Measurements from ENCODE around the gene IL25.
"Not testable (repeated sequence)": the region's sequence is repeated elsewhere in the genome, so short reads cannot be mapped to it uniquely, and the experiment has no call there.

IL25 gene

GRCh38 chr14:23377198-23377550 lies 4.6 kb downstream of the IL25 start:
- no peak for DNase-seq

GRCh38 chr14:23377573-23378563 lies 5.3 kb downstream of the IL25 start:
- peak; percentile 28 for DNase-seq

- DNase-seq: no peak
These were observed 6.1 kb downstream of the IL25 start for GRCh38 chr14:23378612-23379220.

- peak; percentile 60 for DNase-seq
These were observed 7.0 kb downstream of the IL25 start for GRCh38 chr14:23379366-23380196.

GRCh38 chr14:23380197-23380914 lies 7.7 kb downstream of the IL25 start:
- DNase-seq: no peak

- no peak for DNase-seq
These were observed 8.4 kb downstream of the IL25 start for GRCh38 chr14:23380976-23381375.

GRCh38 chr14:23381871-23382270 lies 9.3 kb downstream of the IL25 start:
- DNase-seq: no peak

GRCh38 chr14:23382276-23382675 lies 9.7 kb downstream of the IL25 start:
- DNase-seq: no peak

GRCh38 chr14:23382731-23383440 lies 10.3 kb downstream of the IL25 start:
- no peak for DNase-seq

- no peak for DNase-seq
These were observed 11.9 kb downstream of the IL25 start for GRCh38 chr14:23384364-23385080.

- DNase-seq: no peak
These were observed 12.6 kb downstream of the IL25 start for GRCh38 chr14:23385244-23385641.

GRCh38 chr14:23385642-23386265 lies 13.1 kb downstream of the IL25 start:
- DNase-seq: no peak

GRCh38 chr14:23386266-23386657 lies 13.7 kb downstream of the IL25 start:
- DNase-seq: not testable (repeated sequence)

GRCh38 chr14:23386999-23387398 lies 14.4 kb downstream of the IL25 start:
- no peak for DNase-seq

- DNase-seq: no peak
These were observed 15.6 kb downstream of the IL25 start for GRCh38 chr14:23387916-23388882.

GRCh38 chr14:23388996-23389395 lies 16.4 kb downstream of the IL25 start:
- no peak for DNase-seq

GRCh38 chr14:23389396-23389795 lies 16.8 kb downstream of the IL25 start:
- no peak for DNase-seq

- DNase-seq: not testable (repeated sequence)
These were observed 17.3 kb downstream of the IL25 start for GRCh38 chr14:23389871-23390270.

- no peak for DNase-seq
These were observed 20.0 kb downstream of the IL25 start for GRCh38 chr14:23392613-23393012.

GRCh38 chr14:23396126-23396525 lies 23.5 kb downstream of the IL25 start:
- DNase-seq: no peak
